Fibroblast of skin of back (primary cell): ENCODE results near the gene TEX35.
"Not testable (repeated sequence)": the region's sequence is repeated elsewhere in the genome, so short reads cannot be mapped to it uniquely, and the experiment has no call there.

Source experiments
- DNase-seq: peaks from one replicate; pipeline ENCODE4 v3.0.0-alpha.2; 2013

The TEX35 gene

DNA sequence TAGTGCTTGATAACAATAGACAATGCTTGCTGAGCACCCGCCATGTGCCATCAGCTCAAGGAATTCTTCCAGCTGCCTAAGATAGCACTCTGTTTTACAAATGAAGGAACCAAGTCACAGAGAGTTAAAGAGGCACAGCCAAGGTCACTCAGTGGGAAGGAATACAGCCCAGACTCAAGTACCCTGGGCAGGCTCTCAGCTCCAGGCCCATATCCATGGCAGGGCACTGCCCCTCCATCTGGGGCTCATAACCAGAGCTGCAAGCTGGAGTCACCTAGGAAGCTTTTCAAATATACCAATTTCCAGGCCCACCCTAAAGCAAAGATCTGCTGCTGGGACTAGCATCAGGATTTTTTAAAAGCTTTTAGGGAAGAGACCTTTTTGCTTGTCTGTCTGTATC is 17.8 kb upstream of the TEX35 start:
- no peak for DNase-seq

DNA sequence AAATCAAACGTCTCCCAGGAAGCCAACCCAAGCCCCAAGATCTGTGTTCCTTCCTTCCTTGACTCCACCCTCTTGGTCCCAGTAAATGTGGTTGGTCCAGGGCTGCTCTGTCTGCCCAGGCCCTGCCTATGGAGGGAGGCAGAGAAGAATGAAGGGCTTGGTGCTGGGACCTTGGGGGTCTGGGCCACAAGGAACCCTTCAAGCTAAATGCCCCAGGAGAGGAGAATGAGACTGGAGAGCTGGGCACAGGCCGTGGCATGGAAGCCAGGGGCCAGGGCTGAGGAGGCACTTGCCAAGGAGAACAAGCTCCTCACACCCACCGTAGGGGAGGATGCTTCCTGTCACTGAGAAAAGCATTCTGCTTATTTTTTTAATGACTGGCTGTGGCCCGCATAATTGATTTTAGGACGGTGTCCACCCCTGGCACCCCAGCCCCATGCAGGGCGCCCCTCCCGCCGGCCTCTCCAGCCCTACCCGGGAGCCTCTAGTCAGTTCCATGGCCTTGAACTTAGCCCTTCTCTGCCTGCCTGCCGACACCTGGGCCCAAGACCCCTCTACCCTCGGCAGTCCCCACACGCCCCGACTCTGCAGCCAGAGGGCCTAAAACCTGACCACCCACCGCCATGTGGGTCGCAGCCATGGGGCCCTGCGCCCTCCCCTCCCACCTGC is 17.0 kb upstream of the TEX35 start:
- DNase-seq = no peak

DNA sequence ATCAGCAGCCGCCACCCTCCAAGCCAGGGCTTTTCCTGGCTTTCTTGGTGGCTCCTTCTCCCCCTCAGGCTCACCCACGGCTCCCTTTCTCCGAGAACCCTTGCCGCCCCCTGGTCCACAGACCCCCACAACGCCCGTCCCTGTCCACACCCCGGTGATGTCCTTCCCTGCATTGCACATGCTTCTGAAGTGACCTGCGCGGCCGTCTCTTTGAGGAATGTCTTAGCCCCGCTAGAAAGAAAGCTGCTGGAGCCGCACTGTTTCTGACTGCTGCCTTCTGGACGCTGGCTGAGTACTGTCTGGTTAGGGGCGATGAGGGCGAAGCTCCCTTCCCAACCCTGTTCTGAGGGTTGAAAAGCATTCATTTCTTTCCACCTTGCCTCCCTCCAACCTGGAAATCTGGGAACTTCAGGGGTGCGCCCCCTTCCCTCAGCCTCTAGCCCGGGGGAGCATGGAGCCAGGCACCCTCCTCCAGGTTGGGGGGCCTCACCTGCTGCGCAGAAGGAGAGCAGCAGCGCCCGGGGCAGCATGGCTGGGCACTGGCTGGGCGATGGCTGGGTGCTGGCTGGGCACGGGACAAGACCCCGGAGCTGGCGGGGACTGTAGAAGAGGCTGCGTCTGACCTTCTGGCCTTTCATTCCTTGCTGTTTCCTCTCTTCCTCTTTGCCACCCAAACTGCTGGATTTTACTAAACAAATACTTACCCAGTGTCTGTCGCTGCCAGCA is 16.3 kb upstream of the TEX35 start, which contains the start of gene CLEC20A:
TSS of gene CLEC20A (minus strand) at position 555 of the 726 bp plus-strand sequence. CDS start at position 530, 25 bp downstream.
- no peak for DNase-seq

DNA sequence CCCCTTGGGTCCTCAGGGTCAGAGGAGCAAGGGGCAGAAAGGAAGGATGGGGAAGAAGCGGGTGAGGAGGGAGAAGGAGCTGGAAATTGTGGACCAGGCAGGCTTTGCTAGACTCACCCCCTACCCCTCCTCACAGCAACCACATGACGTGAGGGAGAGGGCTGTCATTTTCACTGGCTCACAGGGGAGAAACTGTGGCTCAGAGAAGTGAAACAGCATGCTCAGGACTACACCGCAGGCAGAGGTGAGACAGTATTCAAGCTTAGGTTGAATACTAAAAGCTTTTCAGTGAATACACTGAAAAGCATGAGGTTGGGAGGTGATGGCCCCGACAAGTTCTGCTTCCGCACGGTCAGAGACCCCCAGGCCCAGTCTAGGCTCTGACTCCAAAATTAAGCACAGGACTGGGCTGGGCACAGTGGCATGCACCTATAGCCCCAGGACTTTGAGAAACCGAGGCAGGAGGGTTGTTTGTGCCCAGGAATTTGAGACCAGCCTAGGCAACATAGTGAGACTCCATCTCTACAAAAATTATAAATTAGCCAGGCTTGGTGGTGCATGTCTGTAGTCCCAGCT is 14.9 kb upstream of the TEX35 start:
- DNase-seq = no peak

DNA sequence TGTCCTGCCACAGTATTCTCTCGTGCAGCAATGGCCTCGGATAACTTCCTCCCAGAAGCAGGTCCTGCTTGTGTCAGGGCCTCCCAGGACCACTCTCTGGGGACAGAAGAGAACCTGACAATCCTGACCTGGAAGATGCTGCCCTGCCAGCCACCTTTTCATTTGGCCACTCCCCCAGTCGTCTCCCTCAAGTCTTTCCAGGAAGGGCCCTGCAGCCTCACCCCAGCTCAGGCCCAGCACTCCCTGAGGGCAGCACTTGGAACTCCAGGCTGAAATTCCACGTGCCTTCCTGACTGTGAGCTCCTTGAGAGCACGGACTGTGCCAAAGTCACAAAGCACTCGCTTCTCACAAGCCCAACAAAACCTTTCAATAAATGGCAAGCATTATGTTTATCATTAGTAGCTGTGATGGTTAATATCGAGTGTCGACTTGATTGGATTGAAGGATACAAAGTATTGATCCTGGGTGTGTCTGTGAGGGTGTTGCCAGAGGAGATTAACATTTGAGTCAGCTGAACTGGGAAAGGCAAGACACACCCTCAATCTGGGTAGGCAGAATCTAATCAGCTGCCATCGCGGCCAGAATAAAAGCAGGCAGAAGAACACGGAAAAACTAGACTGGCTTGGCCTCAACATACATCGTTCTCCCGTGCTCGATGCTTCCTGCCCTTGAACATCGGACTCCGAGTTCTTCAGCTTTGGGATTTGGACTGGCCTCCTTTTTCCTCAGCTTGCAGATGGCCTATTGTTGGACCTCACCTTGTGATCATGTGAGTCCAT is 13.8 kb upstream of the TEX35 start:
- no peak for DNase-seq

DNA sequence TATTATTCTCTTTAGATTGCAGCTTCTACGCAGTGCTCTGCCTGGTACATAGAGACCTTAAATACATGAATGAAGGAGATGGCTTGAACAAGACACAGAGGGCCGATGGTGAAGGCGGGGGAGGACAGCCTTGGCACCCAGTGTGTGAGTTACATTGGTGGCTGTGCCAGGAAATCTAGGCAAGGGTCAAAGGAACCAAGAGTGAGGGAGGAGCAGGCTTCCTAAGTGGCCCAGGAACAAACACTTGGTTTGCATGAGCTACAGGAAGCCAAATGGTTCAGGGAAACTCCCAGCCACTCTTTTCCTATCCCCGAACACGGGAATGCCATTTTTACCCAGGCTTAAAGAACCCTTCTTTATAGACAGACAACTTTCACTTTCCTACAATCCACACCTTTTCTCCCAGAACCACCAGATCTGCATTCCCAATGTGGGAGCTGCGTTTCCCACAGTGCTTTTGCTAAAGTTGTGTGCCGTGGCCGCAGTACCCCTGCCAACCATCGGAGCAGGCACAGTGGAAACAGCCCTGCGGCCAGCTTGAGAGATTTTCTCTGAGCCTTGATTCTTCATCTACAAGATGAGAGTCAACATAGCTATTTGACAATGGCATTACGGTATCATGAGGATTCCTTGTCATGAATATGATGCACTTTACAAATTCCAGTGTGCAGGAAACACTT is 12.7 kb upstream of the TEX35 start:
- no peak for DNase-seq

DNA sequence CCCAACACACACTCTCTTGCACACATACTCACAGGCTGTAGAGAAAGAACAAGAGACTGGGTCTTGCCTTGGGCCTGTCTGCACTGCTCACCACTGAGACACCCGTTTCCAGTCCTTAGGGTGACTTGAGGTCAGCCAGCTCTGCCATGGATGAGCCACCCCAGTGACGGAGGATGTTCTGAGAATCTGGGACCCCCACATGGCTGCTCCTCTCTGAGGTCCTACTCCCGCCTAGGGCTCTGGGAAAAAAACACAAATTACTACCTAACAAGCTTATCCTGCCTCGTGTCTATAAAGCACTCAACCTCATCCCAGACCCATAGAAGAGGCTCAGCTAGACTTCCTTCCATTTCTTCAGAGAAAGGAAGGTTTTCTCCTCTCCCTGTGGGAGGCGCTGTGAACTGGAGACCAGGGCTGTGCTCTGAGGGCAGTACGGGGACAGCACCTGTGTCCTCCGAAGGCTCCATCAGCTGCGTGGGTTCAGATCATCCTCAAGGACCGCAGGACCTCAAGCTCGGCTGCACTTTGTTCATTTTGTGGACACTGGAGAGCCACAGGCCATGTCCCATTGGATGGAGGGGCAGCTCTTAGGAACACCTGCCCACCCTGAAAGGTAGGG is 11.9 kb upstream of the TEX35 start:
- DNase-seq = no peak

DNA sequence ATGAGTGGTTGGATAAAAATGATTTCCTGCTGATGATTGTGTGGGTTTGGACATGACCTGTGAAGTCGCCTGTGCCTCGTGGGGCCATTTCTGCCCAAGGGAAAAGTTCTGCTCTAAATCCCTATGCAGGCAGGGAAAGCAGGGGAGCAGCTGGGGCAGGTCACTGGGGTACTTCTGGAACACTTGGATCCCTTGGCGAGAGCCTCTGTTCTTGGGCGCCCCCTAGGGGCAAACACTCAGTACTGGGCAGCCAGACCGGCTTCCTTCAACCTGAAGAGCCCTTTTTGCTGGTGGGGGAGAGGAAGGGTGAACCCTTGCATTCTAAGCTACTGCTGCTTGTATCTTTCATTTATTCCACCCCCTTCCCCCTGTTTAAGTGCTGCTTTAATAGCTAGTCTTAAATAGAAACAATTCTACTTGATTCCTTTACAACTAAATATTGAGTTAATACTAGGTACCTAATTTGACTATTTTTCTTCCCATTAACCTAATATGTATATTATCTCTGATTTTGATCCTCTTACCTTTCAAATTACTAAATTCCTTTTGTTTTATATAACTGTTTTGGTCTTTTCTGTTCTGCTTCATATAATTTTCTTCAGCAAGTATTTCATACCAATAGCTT is 11.1 kb upstream of the TEX35 start:
- DNase-seq = peak; percentile 58

- DNase-seq = no peak
These were observed 10.6 kb upstream of the TEX35 start for GRCh38 chr1:178502330-178502714.

GRCh38 chr1:178502856-178503255 is 10.1 kb upstream of the TEX35 start:
- no peak for DNase-seq

DNA sequence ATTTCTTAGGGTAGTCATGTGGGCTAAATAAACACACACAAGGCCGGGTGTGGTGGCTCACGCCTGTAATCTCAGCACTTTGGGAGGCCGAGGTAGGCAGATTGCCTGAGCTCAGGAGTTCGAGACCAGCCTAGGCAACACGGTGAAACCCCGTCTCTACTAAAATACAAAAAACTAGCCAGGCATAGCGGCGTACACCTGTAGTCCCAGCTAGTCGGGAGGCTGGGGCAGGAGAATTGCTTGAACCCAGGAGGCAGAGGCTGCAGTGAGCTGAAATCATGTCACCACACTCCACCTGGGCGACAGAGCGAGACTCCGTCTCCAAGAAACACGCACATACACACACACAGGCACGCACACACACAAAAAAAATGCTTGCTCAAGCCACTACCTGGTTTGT is 9.6 kb upstream of the TEX35 start:
- not testable (repeated sequence) for DNase-seq

GRCh38 chr1:178503849-178504248 is 9.1 kb upstream of the TEX35 start:
- no peak for DNase-seq

DNA sequence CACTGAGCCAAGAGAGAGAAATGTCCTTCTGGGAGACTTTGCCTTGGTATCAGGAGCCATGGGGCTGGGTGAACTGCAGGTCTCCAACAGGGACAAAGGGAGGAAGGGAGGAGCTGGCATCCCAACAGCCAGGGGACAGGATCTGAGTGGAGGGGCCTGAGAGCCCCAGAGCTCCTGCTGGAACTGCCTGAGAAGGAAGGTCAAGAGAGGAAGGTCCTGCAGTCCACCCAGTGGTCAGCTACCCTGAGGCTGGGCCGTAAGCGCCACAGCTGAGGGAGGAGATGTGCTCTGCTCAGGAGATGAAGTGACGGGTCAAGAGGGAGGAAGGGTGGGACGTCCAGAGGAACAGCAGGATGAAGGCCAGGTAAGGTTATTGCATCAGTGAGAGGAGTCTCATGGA is 8.6 kb upstream of the TEX35 start:
- no peak for DNase-seq

DNA sequence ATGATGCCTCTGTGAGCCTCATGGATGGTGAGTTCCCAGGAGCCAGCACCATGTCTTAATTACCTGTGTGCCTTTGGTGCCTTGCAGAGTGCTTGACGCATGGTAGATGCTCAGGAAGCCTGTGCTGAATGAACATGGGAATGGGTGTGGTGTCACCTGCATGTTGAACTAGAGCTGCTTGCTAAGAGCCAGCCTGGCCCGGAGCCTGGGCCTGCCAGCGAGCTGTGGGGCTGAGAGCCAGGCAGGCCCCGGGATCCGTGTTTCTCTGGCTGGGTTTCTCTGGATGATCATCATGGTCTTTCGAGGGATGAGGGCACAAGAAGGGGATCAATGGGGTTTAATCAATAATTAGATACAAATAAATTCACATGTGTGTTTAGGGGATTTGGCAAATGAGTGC is 6.7 kb upstream of the TEX35 start:
- DNase-seq = no peak

- no peak for DNase-seq
These were observed 6.2 kb upstream of the TEX35 start for GRCh38 chr1:178506669-178507068.

- no peak for DNase-seq
These were observed 3.4 kb upstream of the TEX35 start for GRCh38 chr1:178509414-178510007.

DNA sequence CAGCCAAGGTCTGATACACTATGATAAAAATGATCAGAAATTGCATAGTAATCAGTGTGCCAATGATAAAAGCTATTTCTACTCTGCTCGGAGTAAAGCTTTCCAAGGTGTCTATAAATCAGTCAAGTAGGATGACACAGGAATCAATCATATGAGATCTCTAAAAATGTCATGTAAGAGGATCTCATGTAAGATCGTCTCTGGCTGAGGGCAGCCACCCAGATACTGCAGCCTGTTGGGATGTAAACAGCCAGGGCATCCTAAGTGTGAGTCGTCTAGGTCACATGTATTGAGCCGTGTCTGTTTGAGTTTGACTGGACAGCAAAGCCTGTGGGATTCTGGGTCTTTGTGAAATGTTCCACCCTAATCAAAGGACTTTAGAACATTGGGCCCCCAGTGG is 2.8 kb upstream of the TEX35 start:
- no peak for DNase-seq

GRCh38 chr1:178513278-178513983 is 522 bp downstream of the TEX35 start:
- DNase-seq = peak; percentile 60

- DNase-seq = no peak
These were observed 3.2 kb downstream of the TEX35 start for GRCh38 chr1:178516110-178516509.

DNA sequence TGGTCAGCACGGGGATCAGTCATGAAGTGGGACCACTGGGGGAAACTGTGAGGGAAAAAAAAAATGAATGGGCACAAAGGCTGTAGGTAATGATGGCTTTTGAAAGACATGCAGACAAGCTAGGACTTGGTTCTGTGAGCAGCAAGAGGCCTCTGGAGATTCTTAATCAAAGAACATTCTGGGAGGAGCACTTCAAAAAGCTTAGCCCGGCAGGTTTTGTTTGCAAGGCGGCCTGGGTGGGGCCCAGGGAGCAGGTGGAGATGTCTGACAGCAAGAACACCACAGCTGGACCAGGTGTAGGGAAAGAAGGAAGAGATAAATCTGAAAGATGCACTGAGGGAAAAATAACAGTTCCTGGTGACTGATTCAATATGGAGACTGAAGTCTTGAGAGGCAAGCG is 6.0 kb downstream of the TEX35 start:
- no peak for DNase-seq

DNA sequence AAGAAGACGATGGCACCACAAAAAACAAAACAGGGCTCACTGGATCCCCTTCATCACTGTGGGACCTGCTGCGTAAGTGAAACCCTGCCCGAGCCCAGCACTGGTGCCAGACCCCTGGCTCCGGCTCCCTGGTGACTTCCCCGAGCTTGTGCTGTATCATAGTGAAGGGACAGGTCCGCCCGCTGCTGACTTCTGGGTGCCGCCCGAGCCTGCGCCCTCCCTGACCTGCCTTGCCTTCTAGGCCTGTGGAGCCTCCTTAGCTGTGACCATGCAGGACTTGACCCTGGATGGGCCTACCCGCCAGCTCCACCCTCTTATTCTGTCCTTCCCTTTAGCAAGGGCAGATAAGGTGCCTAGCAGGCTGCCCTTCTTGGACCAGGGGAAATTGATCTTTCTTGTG is 7.9 kb downstream of the TEX35 start:
- no peak for DNase-seq
